ENCODE data around the gene TTC23. TPM values are rescaled to one million over a fixed set of nuclear protein-coding genes. Genes with fewer than 3 reads are reported as not detected.
"Not testable (repeated sequence)": the region's sequence is repeated elsewhere in the genome, so short reads cannot be mapped to it uniquely, and the experiment has no call there.

TTC23 gene
- polyA plus RNA-seq, 2 donors: 7.2 to 8.4 TPM

- H3K27me3 ChIP-seq (ENCODE audit: control insufficient read depth in 1 of 2, insufficient read depth in 2 of 2, low read length in 2 of 2): no peaks in the 10 kb centered on the region
- H3K9me3 ChIP-seq (ENCODE audit: control insufficient read depth in 2 of 2, insufficient read depth in 1 of 2, low read depth in 1 of 2, low read length in 1 of 2): no peaks in the 10 kb centered on the region
- H3K36me3 ChIP-seq (ENCODE audit: control insufficient read depth in 2 of 2, insufficient read depth in 2 of 2, low read length in 1 of 2): peaks cover 0 to 3% of the 10 kb centered on the region in 2 donors
- H3K4me3 ChIP-seq (ENCODE audit: low read depth in 1 of 2, low read length in 2 of 2): no peak overlapping the region
- no peaks in the 10 kb centered on the region for H3K4me1 ChIP-seq (ENCODE audit: control insufficient read depth in 2 of 2, insufficient read depth in 2 of 2, low read length in 1 of 2)
- H3K27ac ChIP-seq (ENCODE audit: low read depth in 2 of 2, low read length in 1 of 2): no peak overlapping the region
- 90 to 94% methylated on average over 3 of the region's 3 CpGs for WGBS, 2 donors
These were observed 10.5 kb downstream of the TTC23 start for GRCh38 chr15:99238849-99239248.

GRCh38 chr15:99234160-99234559 is 15.2 kb downstream of the TTC23 start:
- 94 to 97% methylated on average over 6 of the region's 6 CpGs for WGBS, 2 donors
- not testable (repeated sequence) for H3K9me3 ChIP-seq (ENCODE audit: control insufficient read depth in 2 of 2, insufficient read depth in 1 of 2, low read depth in 1 of 2, low read length in 1 of 2); H3K4me3 ChIP-seq (ENCODE audit: low read depth in 1 of 2, low read length in 2 of 2); H3K4me1 ChIP-seq (ENCODE audit: control insufficient read depth in 2 of 2, insufficient read depth in 2 of 2, low read length in 1 of 2); H3K27me3 ChIP-seq (ENCODE audit: control insufficient read depth in 1 of 2, insufficient read depth in 2 of 2, low read length in 2 of 2); H3K36me3 ChIP-seq (ENCODE audit: control insufficient read depth in 2 of 2, insufficient read depth in 2 of 2, low read length in 1 of 2); H3K27ac ChIP-seq (ENCODE audit: low read depth in 2 of 2, low read length in 1 of 2)

GRCh38 chr15:99232740-99233139 is 16.6 kb downstream of the TTC23 start:
- no peak overlapping the region for H3K4me3 ChIP-seq (ENCODE audit: low read depth in 1 of 2, low read length in 2 of 2)
- no peaks in the 10 kb centered on the region for H3K27me3 ChIP-seq (ENCODE audit: control insufficient read depth in 1 of 2, insufficient read depth in 2 of 2, low read length in 2 of 2)
- no peaks in the 10 kb centered on the region for H3K36me3 ChIP-seq (ENCODE audit: control insufficient read depth in 2 of 2, insufficient read depth in 2 of 2, low read length in 1 of 2)
- H3K4me1 ChIP-seq (ENCODE audit: control insufficient read depth in 2 of 2, insufficient read depth in 2 of 2, low read length in 1 of 2): no peaks in the 10 kb centered on the region
- H3K27ac ChIP-seq (ENCODE audit: low read depth in 2 of 2, low read length in 1 of 2): no peak overlapping the region
- 98 to 99% methylated on average over 2 of the region's 2 CpGs for WGBS, 2 donors
- no peaks in the 10 kb centered on the region for H3K9me3 ChIP-seq (ENCODE audit: control insufficient read depth in 2 of 2, insufficient read depth in 1 of 2, low read depth in 1 of 2, low read length in 1 of 2)

GRCh38 chr15:99230867-99231266 is 18.5 kb downstream of the TTC23 start:
- H3K4me3 ChIP-seq (ENCODE audit: low read depth in 1 of 2, low read length in 2 of 2): no peak overlapping the region
- 92 to 94% methylated on average over 4 of the region's 4 CpGs for WGBS, 2 donors
- H3K36me3 ChIP-seq (ENCODE audit: control insufficient read depth in 2 of 2, insufficient read depth in 2 of 2, low read length in 1 of 2): no peaks in the 10 kb centered on the region
- H3K9me3 ChIP-seq (ENCODE audit: control insufficient read depth in 2 of 2, insufficient read depth in 1 of 2, low read depth in 1 of 2, low read length in 1 of 2): no peaks in the 10 kb centered on the region
- no peaks in the 10 kb centered on the region for H3K27me3 ChIP-seq (ENCODE audit: control insufficient read depth in 1 of 2, insufficient read depth in 2 of 2, low read length in 2 of 2)
- no peak overlapping the region for H3K27ac ChIP-seq (ENCODE audit: low read depth in 2 of 2, low read length in 1 of 2)
- no peaks in the 10 kb centered on the region for H3K4me1 ChIP-seq (ENCODE audit: control insufficient read depth in 2 of 2, insufficient read depth in 2 of 2, low read length in 1 of 2)

GRCh38 chr15:99228120-99228770 is 21.1 kb downstream of the TTC23 start:
- H3K27ac ChIP-seq (ENCODE audit: low read depth in 2 of 2, low read length in 1 of 2): no peak overlapping the region
- H3K4me1 ChIP-seq (ENCODE audit: control insufficient read depth in 2 of 2, insufficient read depth in 2 of 2, low read length in 1 of 2): peaks cover 0 to 2% of the 10 kb centered on the region in 2 donors
- WGBS, 2 donors: 77 to 91% methylated on average over 3 of the region's 3 CpGs
- H3K36me3 ChIP-seq (ENCODE audit: control insufficient read depth in 2 of 2, insufficient read depth in 2 of 2, low read length in 1 of 2): no peaks in the 10 kb centered on the region
- H3K27me3 ChIP-seq (ENCODE audit: control insufficient read depth in 1 of 2, insufficient read depth in 2 of 2, low read length in 2 of 2): no peaks in the 10 kb centered on the region
- H3K4me3 ChIP-seq (ENCODE audit: low read depth in 1 of 2, low read length in 2 of 2): no peak overlapping the region
- H3K9me3 ChIP-seq (ENCODE audit: control insufficient read depth in 2 of 2, insufficient read depth in 1 of 2, low read depth in 1 of 2, low read length in 1 of 2): no peaks in the 10 kb centered on the region

- Histone ChIP-seq H3K27me3 (ENCODE audit: control insufficient read depth in 1 of 2, insufficient read depth in 2 of 2, low read length in 2 of 2) (no peaks in the 10 kb centered on the region), H3K27ac (ENCODE audit: low read depth in 2 of 2, low read length in 1 of 2) (no peak overlapping the region), H3K9me3 (ENCODE audit: control insufficient read depth in 2 of 2, insufficient read depth in 1 of 2, low read depth in 1 of 2, low read length in 1 of 2) (no peaks in the 10 kb centered on the region), H3K36me3 (ENCODE audit: control insufficient read depth in 2 of 2, insufficient read depth in 2 of 2, low read length in 1 of 2) (no peaks in the 10 kb centered on the region), H3K4me1 (ENCODE audit: control insufficient read depth in 2 of 2, insufficient read depth in 2 of 2, low read length in 1 of 2) (peaks cover 0 to 2% of the 10 kb centered on the region in 2 donors), H3K4me3 (ENCODE audit: low read depth in 1 of 2, low read length in 2 of 2) (no peak overlapping the region)
- WGBS, 2 donors: 55 to 57% methylated on average over 3 of the region's 3 CpGs
These were observed 22.6 kb downstream of the TTC23 start for GRCh38 chr15:99226802-99227201.

GRCh38 chr15:99224372-99225214 is 24.8 kb downstream of the TTC23 start:
- Histone ChIP-seq H3K27ac (ENCODE audit: low read depth in 2 of 2, low read length in 1 of 2) (no peak overlapping the region), H3K4me3 (ENCODE audit: low read depth in 1 of 2, low read length in 2 of 2) (no peak overlapping the region), H3K27me3 (ENCODE audit: control insufficient read depth in 1 of 2, insufficient read depth in 2 of 2, low read length in 2 of 2) (no peaks in the 10 kb centered on the region), H3K9me3 (ENCODE audit: control insufficient read depth in 2 of 2, insufficient read depth in 1 of 2, low read depth in 1 of 2, low read length in 1 of 2) (no peaks in the 10 kb centered on the region), H3K4me1 (ENCODE audit: control insufficient read depth in 2 of 2, insufficient read depth in 2 of 2, low read length in 1 of 2) (peaks cover 0 to 2% of the 10 kb centered on the region in 2 donors), H3K36me3 (ENCODE audit: control insufficient read depth in 2 of 2, insufficient read depth in 2 of 2, low read length in 1 of 2) (peaks cover 0 to 2% of the 10 kb centered on the region in 2 donors)
- WGBS, 2 donors: 92% methylated on average over 6 of the region's 6 CpGs

GRCh38 chr15:99213187-99213811 is 36.1 kb downstream of the TTC23 start:
- peaks cover 0 to under 1% of the 10 kb centered on the region in 2 donors for H3K36me3 ChIP-seq (ENCODE audit: control insufficient read depth in 2 of 2, insufficient read depth in 2 of 2, low read length in 1 of 2)
- 5 to 7% methylated on average over 1 of the region's 1 CpG for WGBS, 2 donors

GRCh38 chr15:99212406-99212805 is 37.0 kb downstream of the TTC23 start:
- Histone ChIP-seq H3K27ac (ENCODE audit: low read depth in 2 of 2, low read length in 1 of 2) (peak overlapping the region; percentile 54 to 56), H3K36me3 (ENCODE audit: control insufficient read depth in 2 of 2, insufficient read depth in 2 of 2, low read length in 1 of 2) (no peaks in the 10 kb centered on the region), H3K4me3 (ENCODE audit: low read depth in 1 of 2, low read length in 2 of 2) (no peak overlapping the region), H3K4me1 (ENCODE audit: control insufficient read depth in 2 of 2, insufficient read depth in 2 of 2, low read length in 1 of 2) (no peaks in the 10 kb centered on the region), H3K27me3 (ENCODE audit: control insufficient read depth in 1 of 2, insufficient read depth in 2 of 2, low read length in 2 of 2) (no peaks in the 10 kb centered on the region), H3K9me3 (ENCODE audit: control insufficient read depth in 2 of 2, insufficient read depth in 1 of 2, low read depth in 1 of 2, low read length in 1 of 2) (no peaks in the 10 kb centered on the region)
- WGBS, 2 donors: 81 to 88% methylated on average over 7 of the region's 7 CpGs

More at GRCh38 chr15:99213187-99213811, 36.1 kb downstream of the TTC23 start:
- Histone ChIP-seq H3K27me3 (ENCODE audit: control insufficient read depth in 1 of 2, insufficient read depth in 2 of 2, low read length in 2 of 2) (no peaks in the 10 kb centered on the region), H3K4me3 (ENCODE audit: low read depth in 1 of 2, low read length in 2 of 2) (no peak overlapping the region), H3K4me1 (ENCODE audit: control insufficient read depth in 2 of 2, insufficient read depth in 2 of 2, low read length in 1 of 2) (no peaks in the 10 kb centered on the region), H3K27ac (ENCODE audit: low read depth in 2 of 2, low read length in 1 of 2) (no peak overlapping the region), H3K9me3 (ENCODE audit: control insufficient read depth in 2 of 2, insufficient read depth in 1 of 2, low read depth in 1 of 2, low read length in 1 of 2) (no peaks in the 10 kb centered on the region)
